Measurements from ENCODE around the gene DLG5. TPM values are rescaled to one million over a fixed set of nuclear protein-coding genes. Genes with fewer than 3 reads are reported as not detected.

Gene DLG5
- total RNA-seq, 1 experiment from 2014 or later: 127 TPM

DNA sequence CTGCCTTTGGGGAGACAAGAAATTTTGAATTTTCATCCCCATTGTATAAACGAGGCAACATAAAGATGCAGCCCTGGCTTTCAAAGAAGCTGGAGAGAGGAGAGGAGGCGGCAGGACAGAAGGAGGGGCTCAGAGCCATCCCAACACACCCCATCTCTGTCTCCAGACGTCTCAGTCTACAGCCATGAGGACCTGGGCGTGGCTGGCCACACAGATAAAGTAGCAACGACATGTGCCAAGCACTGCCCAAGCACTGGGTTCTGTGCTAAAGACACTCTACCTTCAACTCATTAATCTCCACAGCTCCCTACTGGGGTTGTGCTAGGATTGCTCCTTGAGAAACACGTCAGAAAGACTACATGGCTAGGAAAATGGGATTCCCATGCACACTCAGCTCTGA, 65.2 kb downstream of the DLG5 start:
- H3K27ac Mint-ChIP-seq (ENCODE audit: low read depth, unreplicated experiment): peak overlapping the region; percentile 80
- H3K4me1 Mint-ChIP-seq (ENCODE audit: insufficient read depth, unreplicated experiment): peaks cover 57% of the 10 kb centered on the region
- H3K9me3 Mint-ChIP-seq (ENCODE audit: unreplicated experiment): no peaks in the 10 kb centered on the region
- ChIA-PET POLR2A (interaction anchor here (1.2 to 33.0 kb wide), 5 partner anchors 9 to 114 kb away, joined by 3 to 903 read pairs (median 39); partner anchors contain the start of gene DLG5), CTCF (interaction anchor here (1.3 kb wide), 1 partner anchor 14 kb away, joined by 5 read pairs; no protein-coding TSS in a partner anchor)
- TF ChIP-seq, protein P1, sequence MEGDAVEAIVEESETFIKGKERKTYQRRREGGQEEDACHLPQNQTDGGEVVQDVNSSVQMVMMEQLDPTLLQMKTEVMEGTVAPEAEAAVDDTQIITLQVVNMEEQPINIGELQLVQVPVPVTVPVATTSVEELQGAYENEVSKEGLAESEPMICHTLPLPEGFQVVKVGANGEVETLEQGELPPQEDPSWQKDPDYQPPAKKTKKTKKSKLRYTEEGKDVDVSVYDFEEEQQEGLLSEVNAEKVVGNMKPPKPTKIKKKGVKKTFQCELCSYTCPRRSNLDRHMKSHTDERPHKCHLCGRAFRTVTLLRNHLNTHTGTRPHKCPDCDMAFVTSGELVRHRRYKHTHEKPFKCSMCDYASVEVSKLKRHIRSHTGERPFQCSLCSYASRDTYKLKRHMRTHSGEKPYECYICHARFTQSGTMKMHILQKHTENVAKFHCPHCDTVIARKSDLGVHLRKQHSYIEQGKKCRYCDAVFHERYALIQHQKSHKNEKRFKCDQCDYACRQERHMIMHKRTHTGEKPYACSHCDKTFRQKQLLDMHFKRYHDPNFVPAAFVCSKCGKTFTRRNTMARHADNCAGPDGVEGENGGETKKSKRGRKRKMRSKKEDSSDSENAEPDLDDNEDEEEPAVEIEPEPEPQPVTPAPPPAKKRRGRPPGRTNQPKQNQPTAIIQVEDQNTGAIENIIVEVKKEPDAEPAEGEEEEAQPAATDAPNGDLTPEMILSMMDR (IDR thresholded peaks at IDR 0.05; ENCODE audit: unreplicated experiment): no peak
- BruUV-seq (replicated peaks): no TSS peak
- H3K36me3 Mint-ChIP-seq (ENCODE audit: insufficient read depth, unreplicated experiment): peaks cover 98% of the 10 kb centered on the region
- intact Hi-C loops (cut with micrococcal nuclease): no loop called here
- no peak for DNase-seq (ENCODE audit: unreplicated experiment)
- no peak overlapping the region for H3K4me3 Mint-ChIP-seq (ENCODE audit: unreplicated experiment)
- no peaks in the 10 kb centered on the region for H3K27me3 Mint-ChIP-seq (ENCODE audit: insufficient read depth, unreplicated experiment)

DNA sequence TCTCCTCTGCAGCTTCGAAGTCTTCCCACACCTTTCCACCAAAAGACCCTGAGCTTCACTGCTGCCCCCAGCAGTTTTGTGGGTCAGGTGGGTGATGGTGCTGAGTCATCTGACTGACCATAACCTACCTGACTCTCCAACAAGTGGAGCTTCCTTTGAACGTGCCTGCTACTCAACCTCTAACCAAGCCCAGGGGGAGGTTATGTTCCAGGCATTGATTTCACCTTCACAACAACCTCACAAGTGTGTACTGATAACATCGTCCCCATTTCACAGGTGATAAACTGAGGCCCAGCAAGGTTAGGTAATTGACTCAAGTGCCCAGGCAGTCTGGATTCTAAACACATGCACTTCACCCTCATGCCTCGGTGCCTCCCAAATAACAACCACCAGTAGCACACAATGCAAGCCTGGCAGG, 66.7 kb downstream of the DLG5 start:
- Mint-ChIP-seq H3K4me1 (ENCODE audit: insufficient read depth, unreplicated experiment) (peaks cover 55% of the 10 kb centered on the region), H3K27ac (ENCODE audit: low read depth, unreplicated experiment) (no peak overlapping the region), H3K9me3 (ENCODE audit: unreplicated experiment) (no peaks in the 10 kb centered on the region), H3K27me3 (ENCODE audit: insufficient read depth, unreplicated experiment) (no peaks in the 10 kb centered on the region), H3K4me3 (ENCODE audit: unreplicated experiment) (no peak overlapping the region), H3K36me3 (ENCODE audit: insufficient read depth, unreplicated experiment) (peaks cover 98% of the 10 kb centered on the region)
- CTCF ChIA-PET: interaction anchor here (0.6 kb wide), 1 partner anchor 13 kb away, joined by 3 read pairs; no protein-coding TSS in a partner anchor
- TF ChIP-seq, protein P1 (IDR thresholded peaks at IDR 0.05; ENCODE audit: unreplicated experiment): no peak
- BruUV-seq (replicated peaks): no TSS peak
- intact Hi-C loops (cut with micrococcal nuclease): no loop called here
- no peak for DNase-seq (ENCODE audit: unreplicated experiment)
- POLR2A ChIA-PET: interaction anchor here (1.2 to 33.0 kb wide), 4 partner anchors 10 to 115 kb away, joined by 3 to 903 read pairs (median 212); partner anchors contain the start of gene DLG5

DNA sequence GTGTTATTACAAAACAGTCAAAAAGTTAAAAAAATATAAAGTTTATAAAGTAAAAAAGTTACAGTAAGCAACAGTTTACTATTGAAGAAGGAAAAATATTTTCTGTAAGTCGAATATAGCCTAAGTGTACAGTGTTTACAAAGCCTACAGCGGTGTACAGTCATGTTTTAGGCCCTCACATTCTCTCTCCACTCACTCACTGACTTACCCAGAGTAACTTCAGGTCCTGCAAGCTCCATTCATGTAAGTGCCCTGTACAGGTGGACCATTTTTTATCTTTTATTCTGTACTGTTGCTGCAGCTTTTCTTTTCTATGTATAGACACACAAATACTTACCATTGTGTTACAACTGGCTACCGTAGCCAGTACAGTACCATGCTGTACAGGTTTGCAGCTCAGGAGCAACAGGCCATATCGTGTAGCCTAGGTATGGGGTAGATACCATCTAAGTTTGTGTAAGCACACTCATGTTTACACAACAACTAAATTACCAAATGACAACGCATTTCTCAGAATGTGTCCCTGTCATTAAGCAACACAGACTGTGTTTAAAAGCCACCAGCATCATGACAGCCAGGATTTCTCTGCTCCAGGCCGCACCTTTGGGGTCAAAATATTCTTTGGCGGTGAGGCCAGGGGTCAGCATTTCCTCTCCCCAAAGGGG, 67.2 kb downstream of the DLG5 start:
- H3K27ac Mint-ChIP-seq (ENCODE audit: low read depth, unreplicated experiment): no peak overlapping the region

DNA sequence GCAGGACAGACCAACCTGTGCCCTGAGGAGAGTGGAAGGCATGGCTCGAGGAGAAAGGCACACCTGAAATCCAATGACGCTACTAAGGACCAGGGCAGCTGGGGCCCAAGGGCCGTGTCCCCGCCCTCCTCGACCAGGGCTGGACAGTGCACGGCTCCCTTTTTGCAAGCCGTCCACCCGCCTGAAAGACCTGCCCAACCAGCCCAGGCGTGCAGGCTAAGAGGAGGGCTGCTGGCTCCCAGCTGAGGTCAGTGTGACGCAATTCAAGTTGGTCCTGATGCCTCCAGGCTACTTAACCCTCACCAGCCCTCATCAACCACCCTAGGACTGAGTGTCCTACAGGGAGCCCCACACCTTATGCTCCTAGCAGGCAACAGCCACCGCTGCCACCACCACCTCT, 69.3 kb downstream of the DLG5 start:
- BruUV-seq (replicated peaks): no TSS peak
- H3K9me3 Mint-ChIP-seq (ENCODE audit: unreplicated experiment): no peaks in the 10 kb centered on the region
- no peaks in the 10 kb centered on the region for H3K27me3 Mint-ChIP-seq (ENCODE audit: insufficient read depth, unreplicated experiment)
- intact Hi-C loops (cut with micrococcal nuclease): no loop called here
- ChIA-PET CTCF (interaction anchor here (0.6 to 2.2 kb wide), 5 partner anchors 10 to 133 kb away, joined by 3 to 16 read pairs (median 7); partner anchors contain the start of gene DLG5), POLR2A (interaction anchor here (0.7 to 33.0 kb wide), 9 partner anchors 10 to 177 kb away, joined by 4 to 903 read pairs (median 8); partner anchors contain the start of gene DLG5)
- peaks cover 33% of the 10 kb centered on the region for H3K4me1 Mint-ChIP-seq (ENCODE audit: insufficient read depth, unreplicated experiment)
- peak; percentile 86 for DNase-seq (ENCODE audit: unreplicated experiment)
- H3K27ac Mint-ChIP-seq (ENCODE audit: low read depth, unreplicated experiment): peak overlapping the region; percentile 85
- TF ChIP-seq, protein P1 (IDR thresholded peaks at IDR 0.05; ENCODE audit: unreplicated experiment): no peak
- H3K36me3 Mint-ChIP-seq (ENCODE audit: insufficient read depth, unreplicated experiment): peaks cover 98% of the 10 kb centered on the region
- H3K4me3 Mint-ChIP-seq (ENCODE audit: unreplicated experiment): peak overlapping the region; percentile 61

More for the DNA sequence above, 67.2 kb downstream of the DLG5 start:
- H3K27me3 Mint-ChIP-seq (ENCODE audit: insufficient read depth, unreplicated experiment): no peaks in the 10 kb centered on the region
- POLR2A ChIA-PET: interaction anchor here (0.6 to 33.0 kb wide), 5 partner anchors 11 to 1595 kb away, joined by 6 to 903 read pairs (median 39); partner anchors contain the start of gene DLG5
- peaks cover 98% of the 10 kb centered on the region for H3K36me3 Mint-ChIP-seq (ENCODE audit: insufficient read depth, unreplicated experiment)
- no peak for DNase-seq (ENCODE audit: unreplicated experiment)
- CTCF ChIA-PET: interaction anchor here (0.6 to 2.2 kb wide), 5 partner anchors 12 to 115 kb away, joined by 3 to 16 read pairs (median 4); no protein-coding TSS in a partner anchor
- no TSS peak for BruUV-seq (replicated peaks)
- H3K9me3 Mint-ChIP-seq (ENCODE audit: unreplicated experiment): no peaks in the 10 kb centered on the region
- TF ChIP-seq, protein P1 (IDR thresholded peaks at IDR 0.05; ENCODE audit: unreplicated experiment): no peak
- intact Hi-C loops (cut with micrococcal nuclease): no loop called here
- H3K4me3 Mint-ChIP-seq (ENCODE audit: unreplicated experiment): no peak overlapping the region
- peaks cover 49% of the 10 kb centered on the region for H3K4me1 Mint-ChIP-seq (ENCODE audit: insufficient read depth, unreplicated experiment)

Data from MCF 10A (cell line).